Globus pallidus (tissue), 1 donor: ENCODE results near the gene ZNF570.

Experiments
- DNase-seq: peaks from one replicate; pipeline ENCODE4 v3.0.0-alpha.2; 2015; ENCODE audit warnings: low spot score

ZNF570 gene

DNA sequence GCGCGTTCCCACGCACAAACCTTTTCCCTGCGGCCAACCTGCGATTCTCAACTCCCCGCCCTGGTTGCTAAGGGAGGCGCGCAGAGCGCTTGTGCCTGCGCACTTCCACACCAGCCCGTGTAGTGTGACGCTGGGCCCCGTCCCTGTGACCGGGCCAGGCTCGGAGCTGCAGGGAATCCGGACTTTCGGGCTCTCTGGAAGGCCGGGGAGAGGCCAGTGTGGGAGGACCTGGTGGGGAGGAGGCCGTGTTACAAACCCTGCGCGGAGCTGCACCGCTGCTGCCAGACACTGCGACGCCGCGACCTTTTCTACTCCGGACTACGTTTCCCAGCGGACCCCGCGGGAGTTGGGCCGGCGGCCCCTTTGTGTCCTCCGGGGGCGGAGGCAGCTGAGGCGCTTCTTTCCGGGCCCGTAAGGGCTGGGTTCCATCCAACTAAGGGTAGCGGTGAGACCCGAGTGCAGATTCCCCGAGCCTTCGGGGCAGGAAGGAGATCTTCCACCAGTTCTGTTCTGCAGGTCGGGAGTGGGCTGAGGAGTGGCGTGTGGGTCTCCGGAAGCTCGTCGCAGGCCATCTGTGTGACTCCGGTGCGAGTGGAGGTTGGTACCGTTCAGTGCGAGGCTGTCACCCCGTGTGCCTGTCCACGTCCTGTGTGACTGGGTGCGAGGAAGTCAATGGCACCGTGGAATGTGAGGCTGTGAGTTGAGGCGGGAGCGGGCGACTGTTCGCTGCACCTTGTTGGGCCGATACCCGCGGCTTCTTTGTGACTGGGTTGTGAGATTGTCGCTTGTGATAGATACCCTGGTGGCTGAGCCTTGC is at the start of gene ZNF570:
ZNF570 (plus strand) TSS at position 396 of the 817 bp plus-strand sequence. CDS start 999 bp downstream, outside the sequence.
- DNase-seq = peak; percentile 89

DNA sequence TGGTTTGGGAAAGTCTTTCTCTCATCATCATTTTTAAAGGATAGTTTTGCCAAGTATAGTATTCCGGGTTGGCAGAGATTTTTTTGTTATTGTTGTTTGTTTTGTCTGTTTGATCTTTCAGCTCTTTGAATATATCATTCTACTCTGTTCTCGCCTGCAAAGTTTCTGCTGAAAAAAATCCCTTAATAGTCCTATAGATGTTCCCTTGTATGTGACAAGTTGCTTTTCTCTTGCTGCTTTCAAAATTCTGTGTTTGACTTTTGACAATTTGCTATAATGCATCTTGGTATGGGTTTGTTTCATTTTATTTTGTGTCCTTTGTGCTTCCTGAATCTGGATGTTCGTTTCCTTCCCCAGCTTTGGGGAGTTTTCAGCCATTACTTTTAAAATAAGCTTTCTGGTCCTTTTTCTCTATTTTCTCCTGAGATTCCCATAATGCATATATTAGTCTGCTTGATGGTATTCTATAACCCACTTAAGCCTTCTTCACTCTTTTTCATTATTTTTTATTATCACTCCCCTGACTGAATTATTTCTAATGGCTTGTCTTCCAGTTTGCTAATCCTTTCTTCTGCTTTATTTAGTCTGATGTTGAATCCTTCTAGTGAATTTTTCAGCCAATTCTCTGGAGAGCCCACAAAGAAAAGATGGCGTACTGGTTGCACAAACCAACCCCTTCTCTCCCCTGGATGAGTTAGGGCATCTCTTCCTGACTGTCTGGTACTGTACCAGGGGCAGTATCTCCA is 16.5 kb upstream of the ZNF570 start:
- no peak for DNase-seq

DNA sequence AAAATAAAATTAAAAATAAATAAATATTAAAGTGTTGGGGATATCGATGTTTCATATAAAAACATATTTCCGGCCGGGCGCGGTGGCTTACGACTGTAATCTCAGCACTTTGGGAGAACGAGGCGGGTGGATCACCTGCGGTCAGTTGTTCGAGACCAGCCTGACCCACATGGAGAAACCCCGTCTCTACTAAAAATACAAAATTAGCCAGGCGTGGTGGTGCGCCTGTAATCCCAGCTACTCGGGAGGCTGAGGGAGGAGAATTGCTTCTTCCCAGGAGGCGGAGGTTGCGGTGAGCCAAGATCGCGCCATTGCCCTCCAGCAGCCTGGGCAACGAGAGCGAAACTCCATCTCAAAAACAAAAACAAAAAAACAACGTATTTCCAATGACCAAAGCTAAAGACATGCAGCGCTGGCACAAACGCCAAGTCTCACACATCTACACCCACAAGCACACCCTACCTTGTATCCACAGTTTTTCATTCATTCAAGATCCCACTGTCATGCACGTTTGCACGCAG is 2.8 kb upstream of the ZNF570 start:
- DNase-seq = no peak

DNA sequence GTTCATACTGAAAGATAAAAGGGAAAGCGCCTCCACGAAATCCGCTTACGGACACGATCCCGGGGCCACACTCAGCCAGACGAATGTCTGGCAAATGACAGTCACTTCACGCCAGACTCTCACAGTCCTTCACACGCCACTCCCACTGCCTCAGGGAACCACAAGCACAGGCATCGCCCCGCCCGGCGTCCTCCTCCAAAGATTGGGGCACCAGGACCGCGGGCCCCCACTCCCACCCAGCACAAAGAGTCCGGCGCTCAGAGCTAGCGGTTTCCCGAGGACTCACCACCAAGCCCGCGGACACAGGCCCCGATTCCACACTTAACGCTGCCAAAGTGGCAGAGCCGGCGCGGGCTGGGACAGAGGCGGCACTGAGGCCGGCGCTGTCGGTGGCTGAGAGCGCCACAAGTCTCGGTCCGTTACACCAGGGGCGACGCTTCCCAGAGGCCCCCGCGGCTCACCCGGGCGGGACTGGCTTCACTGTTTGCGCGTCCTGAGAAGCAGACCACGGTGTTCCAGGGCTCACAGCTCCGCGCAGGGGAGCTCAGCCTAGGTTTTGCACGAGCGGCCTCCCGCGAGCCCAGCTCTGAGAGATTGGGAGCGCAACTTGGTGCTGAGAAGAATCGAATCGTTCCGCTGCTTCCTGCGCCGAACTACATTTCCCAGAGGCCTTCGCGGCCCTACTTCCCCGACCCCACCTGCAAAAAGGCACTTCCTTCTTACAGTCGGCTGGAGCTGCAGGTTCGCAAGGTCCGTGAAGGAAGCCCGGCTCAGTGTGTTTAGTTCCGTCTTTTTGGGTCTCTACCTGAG is 2.2 kb upstream of the ZNF570 start, which contains the start of gene ZNF569:
ZNF569 (minus strand) TSS at position 647 of the 810 bp plus-strand sequence. CDS start 22,523 bp downstream, outside the sequence.
- DNase-seq = peak; percentile 96

DNA sequence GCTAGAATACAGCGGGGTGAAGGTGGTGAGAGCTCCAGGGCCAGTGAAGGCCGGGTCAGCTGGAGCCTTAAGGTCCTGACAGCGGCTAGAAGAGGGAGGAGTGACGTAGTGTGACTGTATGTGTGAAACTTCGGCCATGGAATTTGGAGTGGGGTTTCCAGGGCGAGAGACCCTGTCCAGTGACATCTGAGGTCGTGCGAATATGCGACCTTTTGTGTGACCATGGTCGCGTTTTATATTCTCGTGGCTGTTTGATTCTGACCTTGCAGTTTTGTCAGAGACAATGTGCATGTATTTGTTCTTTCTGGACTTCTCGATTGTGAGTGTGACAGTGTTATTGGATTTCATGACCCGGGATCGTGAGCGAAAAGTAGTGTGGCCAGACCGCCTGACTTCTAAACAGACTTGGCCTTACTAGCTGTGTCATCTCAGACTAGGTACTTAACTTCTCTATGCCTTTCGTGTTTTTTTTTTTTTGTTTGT is 1.5 kb upstream of the ZNF570 start:
- DNase-seq = no peak

DNA sequence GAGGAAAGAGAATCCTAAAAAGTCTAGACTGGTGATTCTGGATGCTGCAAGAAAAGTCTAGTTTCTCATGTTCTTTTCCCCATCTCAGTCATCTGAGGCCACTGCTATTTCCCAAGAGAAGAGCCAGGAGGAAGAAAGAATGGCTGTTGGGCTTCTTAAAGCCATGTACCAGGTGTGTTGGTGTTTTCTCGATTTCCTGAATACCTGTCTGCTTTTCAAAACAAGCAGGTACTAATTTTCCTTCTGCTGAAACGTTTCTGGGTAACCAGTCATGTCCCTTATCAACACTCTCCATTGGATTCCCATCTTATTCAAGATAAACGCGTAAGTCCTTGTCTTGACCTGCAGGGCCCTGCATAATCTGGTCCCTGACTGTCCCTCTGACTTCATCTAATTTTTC is 1.1 kb downstream of the ZNF570 start:
- DNase-seq = no peak

DNA sequence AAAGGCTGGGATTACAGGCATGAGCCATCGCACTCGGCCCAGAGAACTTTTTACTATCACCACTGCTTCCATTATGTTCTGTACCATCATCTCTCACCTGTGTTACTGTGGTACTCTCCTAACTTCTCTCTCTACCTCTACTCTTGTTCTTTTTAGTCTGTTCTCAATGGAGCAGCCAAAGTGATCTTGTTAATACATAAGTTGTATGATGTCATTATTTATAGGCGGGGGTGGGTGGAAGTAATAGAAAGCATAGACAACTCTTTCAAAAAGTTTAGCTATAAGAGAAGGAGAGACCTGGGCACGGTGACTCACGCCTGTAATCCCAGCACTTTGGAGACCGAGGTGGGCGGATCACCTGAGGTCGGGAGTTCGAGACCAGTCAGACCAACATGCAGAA is 3.0 kb downstream of the ZNF570 start:
- no peak for DNase-seq

DNA sequence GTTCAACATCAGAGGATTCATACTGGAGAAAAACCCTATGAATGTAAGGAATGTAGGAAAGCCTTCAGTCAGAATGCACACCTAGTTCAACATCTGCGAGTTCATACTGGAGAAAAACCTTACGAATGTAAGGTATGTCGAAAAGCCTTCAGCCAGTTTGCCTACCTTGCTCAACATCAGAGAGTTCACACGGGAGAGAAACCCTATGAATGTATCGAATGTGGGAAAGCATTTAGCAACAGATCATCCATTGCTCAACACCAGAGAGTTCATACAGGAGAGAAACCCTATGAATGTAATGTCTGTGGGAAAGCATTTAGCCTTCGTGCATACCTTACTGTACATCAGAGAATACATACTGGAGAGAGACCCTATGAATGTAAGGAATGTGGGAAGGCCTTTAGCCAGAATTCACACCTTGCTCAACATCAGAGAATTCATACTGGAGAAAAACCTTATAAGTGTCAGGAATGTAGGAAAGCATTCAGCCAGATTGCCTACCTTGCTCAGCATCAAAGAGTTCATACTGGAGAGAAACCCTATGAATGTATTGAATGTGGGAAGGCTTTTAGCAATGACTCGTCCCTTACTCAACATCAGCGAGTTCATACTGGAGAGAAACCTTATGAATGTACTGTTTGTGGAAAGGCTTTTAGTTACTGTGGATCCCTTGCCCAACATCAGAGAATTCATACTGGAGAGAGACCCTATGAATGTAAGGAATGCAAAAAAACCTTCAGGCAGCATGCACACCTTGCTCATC is 15.4 kb downstream of the ZNF570 start:
- DNase-seq = no peak

DNA sequence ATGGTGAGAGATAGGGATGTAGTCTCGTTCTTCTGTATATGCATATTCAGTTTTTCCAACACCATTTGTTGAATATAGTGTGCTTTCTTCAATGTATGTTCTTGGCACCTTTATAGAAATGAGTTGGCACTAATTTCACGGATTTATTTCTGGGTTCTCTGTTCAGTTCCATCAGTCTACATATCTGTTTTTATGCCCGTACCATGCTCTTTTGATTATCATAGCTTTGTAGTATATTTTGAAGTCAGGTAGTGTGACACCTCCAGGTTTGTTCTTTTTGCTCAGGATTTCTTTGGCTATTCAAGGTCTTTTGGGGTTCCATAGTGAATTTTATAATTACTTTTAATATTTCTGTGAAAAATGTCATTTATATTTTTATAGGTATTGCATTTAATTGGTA is 23.1 kb downstream of the ZNF570 start:
- DNase-seq = no peak

DNA sequence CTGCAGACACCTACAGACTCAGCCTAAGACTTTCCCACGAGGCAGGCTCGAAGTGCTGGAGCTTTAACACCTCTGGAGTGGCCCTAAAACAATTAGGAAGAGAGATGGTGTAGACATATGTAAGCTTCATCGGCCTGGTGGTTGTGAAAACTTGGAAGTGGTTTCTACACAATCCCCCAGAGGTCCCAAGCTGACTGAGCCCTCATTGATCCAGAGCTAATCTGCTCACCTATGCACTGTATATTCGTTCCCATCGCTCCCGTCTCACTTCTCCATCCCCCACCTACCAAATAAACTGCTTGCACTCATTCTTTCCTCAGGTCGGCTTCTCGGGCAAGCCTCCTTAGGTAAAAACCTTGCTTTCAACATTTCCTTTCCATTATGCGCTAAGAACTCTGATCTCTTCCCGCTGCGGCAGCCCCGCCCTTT is 36.8 kb downstream of the ZNF570 start:
- DNase-seq = no peak

DNA sequence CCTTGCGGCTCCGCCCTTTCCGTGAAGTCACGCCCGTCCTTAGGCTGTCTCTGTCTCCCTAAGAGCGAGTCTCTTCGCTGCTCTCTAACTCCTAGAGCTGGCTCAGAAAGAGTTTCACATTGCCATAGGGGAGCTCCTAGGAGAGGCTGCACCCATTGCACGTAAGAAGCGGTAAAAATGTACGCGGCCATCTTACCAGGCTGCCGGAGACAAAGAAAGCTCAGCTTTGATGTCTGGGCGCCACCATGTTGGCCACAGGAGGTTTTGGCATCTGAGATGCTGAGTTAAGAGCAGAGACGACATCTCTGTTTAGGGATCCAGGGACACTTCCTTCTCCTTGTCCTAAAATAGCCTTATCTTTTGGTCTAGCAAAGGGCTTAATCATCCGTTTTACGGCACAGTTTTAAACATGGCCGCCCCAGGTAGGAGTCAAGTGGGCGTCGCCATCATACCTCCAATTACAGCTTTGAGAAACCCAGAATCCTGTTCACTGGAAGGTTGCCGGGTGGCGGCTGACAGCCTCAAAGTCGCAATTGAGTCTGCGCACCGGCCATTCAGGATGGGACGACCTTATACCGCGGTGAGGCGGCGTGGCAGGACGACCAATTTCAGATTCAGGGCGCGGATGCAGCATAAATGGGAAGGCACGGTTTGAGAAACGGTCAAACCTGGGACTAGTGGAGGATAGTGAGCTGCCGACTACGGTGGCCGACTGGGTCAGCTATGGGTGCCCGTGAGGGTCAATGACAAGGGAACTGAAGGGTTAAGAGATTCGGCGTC is 37.4 kb downstream of the ZNF570 start, which contains the start of gene ZNF793:
ZNF793 (plus strand) TSS at position 553 of the 780 bp plus-strand sequence. CDS start 16,501 bp downstream, outside the sequence.
- DNase-seq = peak; percentile 84

DNA sequence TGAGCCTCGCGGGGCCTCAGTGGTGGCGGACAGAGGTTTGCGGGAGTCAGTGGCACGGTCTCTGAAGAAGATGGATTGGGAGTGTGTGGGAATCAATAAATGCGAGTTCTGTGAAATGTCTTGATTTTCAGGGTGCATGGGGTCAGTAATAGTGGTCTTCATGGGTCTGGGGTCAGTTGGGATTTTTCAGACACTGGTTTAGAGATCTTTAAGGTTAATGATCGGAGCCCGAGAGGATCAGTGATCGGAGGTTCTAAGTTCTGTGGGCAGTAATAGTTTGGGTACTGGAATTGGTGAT is 38.0 kb downstream of the ZNF570 start:
- DNase-seq = no peak

DNA sequence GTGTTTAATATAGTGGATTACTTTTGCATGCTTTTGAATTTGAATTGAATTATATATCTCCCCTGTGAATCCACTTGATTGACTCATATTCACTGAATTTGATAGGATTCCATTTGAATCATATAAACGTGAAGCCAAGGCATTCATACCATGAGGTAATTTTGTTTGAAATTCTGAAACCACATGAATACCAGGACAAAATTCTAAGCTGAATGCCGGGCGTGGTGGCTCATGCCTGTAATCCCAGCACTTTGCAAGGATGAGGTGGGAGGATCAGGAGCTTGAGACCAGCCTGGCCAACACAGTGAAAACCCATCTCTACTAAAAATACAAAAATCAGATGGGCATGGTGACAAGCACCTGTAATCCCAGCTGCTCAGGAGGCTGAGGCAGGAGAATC is 42.0 kb downstream of the ZNF570 start:
- no peak for DNase-seq

DNA sequence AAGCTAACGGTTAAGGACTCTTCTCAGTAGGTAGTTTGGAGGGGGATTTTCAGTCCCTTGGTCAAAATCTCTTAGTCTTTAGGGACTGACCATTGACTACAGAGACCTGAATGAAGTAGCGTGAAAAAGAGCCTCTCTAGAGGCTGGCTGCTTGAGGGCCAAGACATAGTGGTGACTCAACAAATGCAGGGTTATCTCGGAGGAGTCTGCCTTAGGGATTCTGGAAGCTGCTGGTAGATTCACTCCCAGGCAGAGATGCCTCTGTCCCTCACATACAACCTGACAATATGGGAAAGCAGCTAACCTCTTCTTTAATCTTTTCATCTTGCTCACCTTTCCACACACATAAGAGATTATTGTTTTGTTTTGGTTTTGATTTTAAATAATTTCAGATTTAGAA is 42.7 kb downstream of the ZNF570 start:
- DNase-seq = no peak

DNA sequence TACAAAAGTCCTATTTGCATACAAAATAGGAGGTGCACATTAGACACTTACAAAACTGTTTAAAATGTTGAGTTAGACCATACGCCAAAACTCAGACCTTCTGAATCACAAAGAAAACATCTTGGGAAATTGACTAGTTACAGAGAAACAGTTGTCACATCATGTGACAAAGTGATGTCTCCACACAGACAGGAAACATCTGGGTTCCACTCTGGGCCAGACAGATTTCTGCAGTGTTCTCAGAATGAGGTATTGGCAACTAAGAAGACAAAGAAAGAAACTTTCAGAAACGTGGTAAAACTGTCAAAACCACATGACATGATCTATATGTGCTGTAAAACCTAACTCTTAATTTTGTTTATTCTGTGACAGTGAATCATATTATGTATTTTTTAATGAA is 44.2 kb downstream of the ZNF570 start:
- no peak for DNase-seq

DNA sequence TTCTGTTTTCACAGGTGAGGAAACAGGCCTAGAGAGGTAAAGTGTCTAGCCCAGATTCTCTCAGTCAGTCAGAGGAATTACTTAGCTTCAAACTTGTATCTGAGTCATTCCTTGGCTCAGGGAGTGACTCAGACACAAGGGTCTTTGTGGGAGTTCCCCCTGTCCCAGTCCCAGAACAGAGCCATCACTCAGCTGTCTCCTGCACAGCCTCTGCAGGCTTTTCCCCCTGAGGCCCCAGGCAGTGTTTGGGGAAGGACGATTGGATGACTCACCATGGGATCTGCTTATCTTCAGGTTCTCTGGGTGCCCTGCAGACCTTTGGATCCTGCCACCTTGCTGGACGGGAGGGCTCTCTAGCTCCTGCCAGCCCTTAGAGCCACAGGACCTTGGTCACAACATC is 50.7 kb downstream of the ZNF570 start:
- no peak for DNase-seq

DNA sequence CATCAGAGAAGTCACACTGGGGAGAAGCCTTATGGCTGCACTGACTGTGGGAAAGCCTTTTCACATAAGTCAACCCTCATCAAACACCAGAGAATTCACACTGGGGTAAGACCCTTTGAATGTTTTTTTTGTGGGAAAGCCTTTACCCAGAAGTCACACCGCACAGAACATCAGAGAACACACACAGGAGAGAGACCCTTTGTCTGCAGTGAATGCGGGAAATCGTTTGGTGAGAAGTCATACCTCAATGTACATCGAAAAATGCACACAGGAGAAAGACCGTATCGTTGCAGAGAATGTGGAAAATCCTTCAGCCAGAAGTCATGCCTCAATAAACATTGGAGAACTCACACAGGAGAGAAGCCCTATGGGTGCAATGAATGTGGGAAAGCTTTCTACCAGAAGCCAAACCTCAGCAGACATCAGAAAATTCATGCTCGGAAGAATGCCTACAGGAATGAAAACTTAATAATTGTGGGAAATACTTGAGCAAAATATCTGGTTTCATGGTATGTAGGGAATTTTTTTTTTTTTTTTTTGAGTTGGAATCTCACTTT is 68.3 kb downstream of the ZNF570 start:
- DNase-seq = no peak
